Fibroblast of the aortic adventitia (primary cell): ENCODE data around the gene WDFY3. TPM values are rescaled to one million over a fixed set of nuclear protein-coding genes. Genes with fewer than 3 reads are reported as not detected.
"Not testable (repeated sequence)": the region's sequence is repeated elsewhere in the genome, so short reads cannot be mapped to it uniquely, and the experiment has no call there.

Source experiments
- DNase-seq: peaks from one replicate; pipeline ENCODE4 v3.0.0-alpha.2; 2010; ENCODE audit warnings: low read depth
- H3K4me3 ChIP-seq: 2 replicates; pipeline ENCODE4 v1.5.1; 2011; ENCODE audit warnings: low read depth, mild to moderate bottlenecking, control low read depth, low read length, moderate library complexity
- total RNA-seq: library from RNA; depleted of rRNA; stranded (reverse); fragments of >200 nt; gene quantifications from 2 replicates; pipeline ENCODE4 v1.2.3, GENCODE V29; 2012; ENCODE audit warnings: low replicate concordance
- TF ChIP-seq, protein P1 (sequence below): IDR thresholded peaks from 2 replicates; pipeline ENCODE4 v1.5.1; 2011; ENCODE audit warnings: mild to moderate bottlenecking, low read length, control low read depth, inconsistent platforms; ENCODE audit not compliant: insufficient read depth

WDFY3 gene
- total RNA-seq, 1 donor, result 86.9 TPM

DNA sequence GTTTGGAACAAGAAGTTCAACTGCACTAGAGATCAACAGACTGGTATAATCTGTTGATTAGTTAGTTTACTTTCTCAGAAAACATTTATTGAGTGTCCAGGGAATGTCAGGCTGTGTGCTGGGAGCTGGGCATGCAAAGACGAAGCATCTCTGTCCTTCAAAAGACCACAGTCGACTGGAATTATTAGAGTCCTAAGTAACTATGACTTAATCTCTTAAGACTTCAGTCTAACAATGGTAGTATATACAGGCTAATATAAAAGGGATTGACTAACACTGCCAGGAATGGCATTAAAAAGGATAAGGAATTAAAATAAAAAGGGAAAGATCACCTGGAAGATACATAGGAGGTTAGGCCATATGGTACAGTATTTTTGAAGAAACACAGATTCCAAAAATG lies 128.7 kb downstream of the WDFY3 start:
- DNase-seq, result no peak
- H3K4me3 ChIP-seq, result no peak overlapping the region
- TF ChIP-seq, protein P1, sequence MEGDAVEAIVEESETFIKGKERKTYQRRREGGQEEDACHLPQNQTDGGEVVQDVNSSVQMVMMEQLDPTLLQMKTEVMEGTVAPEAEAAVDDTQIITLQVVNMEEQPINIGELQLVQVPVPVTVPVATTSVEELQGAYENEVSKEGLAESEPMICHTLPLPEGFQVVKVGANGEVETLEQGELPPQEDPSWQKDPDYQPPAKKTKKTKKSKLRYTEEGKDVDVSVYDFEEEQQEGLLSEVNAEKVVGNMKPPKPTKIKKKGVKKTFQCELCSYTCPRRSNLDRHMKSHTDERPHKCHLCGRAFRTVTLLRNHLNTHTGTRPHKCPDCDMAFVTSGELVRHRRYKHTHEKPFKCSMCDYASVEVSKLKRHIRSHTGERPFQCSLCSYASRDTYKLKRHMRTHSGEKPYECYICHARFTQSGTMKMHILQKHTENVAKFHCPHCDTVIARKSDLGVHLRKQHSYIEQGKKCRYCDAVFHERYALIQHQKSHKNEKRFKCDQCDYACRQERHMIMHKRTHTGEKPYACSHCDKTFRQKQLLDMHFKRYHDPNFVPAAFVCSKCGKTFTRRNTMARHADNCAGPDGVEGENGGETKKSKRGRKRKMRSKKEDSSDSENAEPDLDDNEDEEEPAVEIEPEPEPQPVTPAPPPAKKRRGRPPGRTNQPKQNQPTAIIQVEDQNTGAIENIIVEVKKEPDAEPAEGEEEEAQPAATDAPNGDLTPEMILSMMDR, result no peak

DNA sequence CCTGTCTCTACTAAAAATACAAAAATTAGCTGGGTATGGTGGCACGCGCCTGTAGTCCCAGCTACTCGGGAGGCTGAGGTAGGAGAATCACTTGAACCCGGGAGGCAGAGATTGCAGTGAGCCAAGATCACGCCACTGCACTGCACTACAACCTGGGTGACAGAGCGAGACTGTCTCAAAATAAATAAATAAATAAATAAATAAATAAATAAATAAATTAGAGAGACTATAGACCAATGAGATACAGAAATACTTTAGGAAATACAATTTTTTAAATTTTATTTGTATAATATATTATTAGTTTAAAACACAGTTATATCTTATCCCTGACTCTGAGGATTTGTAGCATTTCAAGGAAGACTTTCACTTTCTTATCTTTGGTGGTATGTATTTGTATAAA lies 136.9 kb downstream of the WDFY3 start:
- H3K4me3 ChIP-seq, DNase-seq: not testable (repeated sequence)

DNA sequence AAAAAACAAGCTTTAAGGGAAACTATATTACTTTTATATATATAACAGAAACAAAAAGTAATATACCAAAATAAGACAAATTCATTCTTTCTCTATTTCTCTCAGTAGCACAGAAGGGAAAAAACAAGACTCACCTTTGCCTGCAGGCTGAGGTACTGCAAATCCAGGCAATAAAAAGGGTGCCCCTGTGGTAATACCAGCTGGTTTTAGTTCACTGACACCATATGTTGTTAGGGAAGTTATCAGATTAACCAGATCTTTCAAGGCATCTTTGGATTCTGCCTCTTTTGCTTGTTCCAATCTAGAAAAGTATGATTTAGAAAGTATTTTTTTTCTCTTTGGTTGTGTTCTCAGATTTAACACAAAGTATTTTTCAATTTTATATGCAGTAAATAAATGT lies 139.8 kb downstream of the WDFY3 start:
- TF ChIP-seq, protein P1, result no peak
- no peak overlapping the region for H3K4me3 ChIP-seq
- no peak for DNase-seq

DNA sequence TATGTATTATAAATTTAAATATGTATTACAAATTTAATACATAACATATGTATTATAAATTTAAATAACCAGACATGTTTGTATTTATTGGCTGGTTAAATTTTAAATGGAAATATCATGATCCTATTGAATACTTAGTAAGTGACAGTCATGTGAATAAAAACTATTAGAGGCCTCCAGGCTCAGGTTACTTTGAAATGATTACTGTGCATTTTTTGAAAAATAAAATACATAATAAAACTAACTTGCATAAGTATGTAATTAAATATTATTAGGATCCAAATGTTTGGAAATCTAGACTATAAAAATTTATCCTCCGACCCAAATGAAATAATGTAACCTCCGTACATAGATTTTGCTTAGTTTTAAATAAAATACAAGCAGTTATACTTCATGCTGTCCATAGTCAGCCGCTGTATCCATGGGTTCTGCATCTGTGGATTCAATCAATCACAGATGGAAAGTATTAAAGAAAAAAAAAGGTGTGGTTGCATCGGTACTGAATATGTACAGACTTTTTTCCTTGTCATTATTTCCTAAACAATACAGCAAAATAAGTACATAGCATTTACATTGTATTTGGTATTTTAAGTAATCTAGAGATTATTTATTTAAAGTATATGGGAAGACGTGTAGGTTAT lies 140.7 kb downstream of the WDFY3 start:
- DNase-seq, result no peak
- TF ChIP-seq, protein P1, result no peak
- no peak overlapping the region for H3K4me3 ChIP-seq

DNA sequence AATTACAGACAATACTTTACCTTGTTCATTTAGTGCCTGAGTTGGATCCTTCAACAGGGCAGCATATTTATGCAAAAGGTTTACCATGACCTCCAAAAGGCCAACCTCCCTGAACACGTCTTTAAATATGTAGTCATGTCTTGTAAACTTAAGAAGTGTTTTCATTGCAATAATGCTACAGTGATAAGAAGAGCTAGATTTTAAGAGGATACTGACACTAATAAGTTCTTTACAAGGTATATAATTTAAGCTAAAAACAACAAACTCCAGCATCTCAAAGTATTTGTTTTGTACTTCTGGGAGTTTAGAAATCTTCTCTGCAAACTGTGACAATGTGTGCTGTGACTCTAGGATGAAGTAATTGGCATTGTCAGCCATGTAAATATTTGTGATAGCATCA lies 145.4 kb downstream of the WDFY3 start:
- TF ChIP-seq, protein P1, result no peak
- no peak for DNase-seq
- H3K4me3 ChIP-seq, result no peak overlapping the region

DNA sequence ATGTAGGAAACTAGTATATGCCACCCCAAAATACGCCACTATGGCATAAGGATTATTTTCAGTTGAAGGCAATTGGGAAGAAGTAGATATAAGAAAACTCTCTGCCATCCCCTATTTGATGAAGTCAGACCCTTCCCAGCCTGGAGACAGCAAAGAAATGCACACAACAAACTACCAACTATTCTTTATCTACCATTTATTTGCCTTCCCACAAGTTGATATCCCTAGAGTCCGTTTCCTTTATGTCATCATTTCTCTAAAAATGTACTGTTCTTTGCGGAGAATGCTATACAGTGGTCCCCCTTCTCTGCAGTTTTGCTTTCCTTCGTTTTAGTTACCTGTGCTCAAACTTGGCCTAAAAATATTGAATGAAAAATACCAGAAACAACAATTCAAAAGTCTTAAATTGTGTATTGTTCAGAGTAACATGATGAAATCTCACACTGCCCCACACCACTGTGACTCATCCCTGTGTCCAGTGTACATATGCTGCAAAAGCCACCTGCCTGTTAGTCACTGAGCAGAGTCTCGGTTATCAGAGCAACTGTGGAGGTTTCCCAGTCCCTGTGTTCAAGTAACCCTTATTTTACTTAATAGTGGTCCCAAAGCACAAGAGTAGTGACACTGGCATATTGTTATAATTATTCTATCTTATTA lies 152.3 kb downstream of the WDFY3 start:
- TF ChIP-seq, protein P1, result no peak
- no peak overlapping the region for H3K4me3 ChIP-seq
- DNase-seq, result peak; percentile 86

DNA sequence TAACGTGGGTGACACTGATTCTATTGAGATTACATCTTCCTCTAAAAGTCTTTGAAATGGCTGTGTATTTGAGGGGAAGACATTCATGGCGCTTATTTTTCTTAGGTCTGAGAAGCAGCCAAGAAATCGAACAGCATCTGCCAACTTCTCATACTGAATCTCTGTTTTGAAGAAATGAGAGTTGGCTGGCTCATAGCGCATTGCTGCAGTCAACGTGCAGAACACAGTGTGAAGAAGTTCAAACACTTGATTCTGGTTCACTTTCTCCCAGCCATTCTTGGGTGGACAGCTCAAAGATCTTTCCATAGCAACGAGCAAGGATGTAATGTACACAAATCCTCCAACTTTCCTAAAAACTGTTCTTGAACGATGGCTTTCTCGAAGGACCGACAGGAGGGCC lies 156.5 kb downstream of the WDFY3 start:
- peak; percentile 17 for DNase-seq
- TF ChIP-seq, protein P1, result no peak
- H3K4me3 ChIP-seq, result no peak overlapping the region
